GM12875 (cell line): ENCODE data around the gene GNAZ.

ENCODE experiments used
- H3K4me3 ChIP-seq: one replicate; pipeline ENCODE4 v1.5.1; 2011; ENCODE audit warnings: low read depth, low read length, control low read depth
- CTCF ChIP-seq: IDR thresholded peaks from 2 replicates; pipeline ENCODE4 v1.5.1; 2011; ENCODE audit warnings: low read depth, mild to moderate bottlenecking, control low read depth, inconsistent platforms, low read length, moderate library complexity, borderline replicate concordance; ENCODE audit not compliant: insufficient read depth

Gene GNAZ

GRCh38 chr22:23072911-23073491, 2.7 kb downstream of the GNAZ start:
- no peak for TF ChIP-seq CTCF
- H3K4me3 ChIP-seq: no peak overlapping the region

- no peak for TF ChIP-seq CTCF
- no peak overlapping the region for H3K4me3 ChIP-seq
Observed at GRCh38 chr22:23073526-23074229, 3.4 kb downstream of the GNAZ start.

- TF ChIP-seq CTCF: no peak
- no peak overlapping the region for H3K4me3 ChIP-seq
Observed at GRCh38 chr22:23074451-23074850, 4.1 kb downstream of the GNAZ start.

GRCh38 chr22:23075050-23075449, 4.7 kb downstream of the GNAZ start:
- no peak for TF ChIP-seq CTCF
- H3K4me3 ChIP-seq: no peak overlapping the region

- no peak for TF ChIP-seq CTCF
Observed at GRCh38 chr22:23075525-23076216, 5.4 kb downstream of the GNAZ start.

GRCh38 chr22:23076896-23077572, 6.7 kb downstream of the GNAZ start:
- H3K4me3 ChIP-seq: no peak overlapping the region
- TF ChIP-seq CTCF: no peak

More at GRCh38 chr22:23075525-23076216, 5.4 kb downstream of the GNAZ start:
- no peak overlapping the region for H3K4me3 ChIP-seq
